HG03571 (cell line): Measurements from ENCODE around the gene SMARCD1.
A peak's percentile ranks its signal among the peaks of the same experiment; 100 is the strongest.

Source experiments
- ATAC-seq: cut with Tn5 transposase; IDR thresholded peaks from one replicate; pipeline ENCODE4 v1.9.1; 2021; ENCODE audit not compliant: unreplicated experiment

SMARCD1 gene

DNA sequence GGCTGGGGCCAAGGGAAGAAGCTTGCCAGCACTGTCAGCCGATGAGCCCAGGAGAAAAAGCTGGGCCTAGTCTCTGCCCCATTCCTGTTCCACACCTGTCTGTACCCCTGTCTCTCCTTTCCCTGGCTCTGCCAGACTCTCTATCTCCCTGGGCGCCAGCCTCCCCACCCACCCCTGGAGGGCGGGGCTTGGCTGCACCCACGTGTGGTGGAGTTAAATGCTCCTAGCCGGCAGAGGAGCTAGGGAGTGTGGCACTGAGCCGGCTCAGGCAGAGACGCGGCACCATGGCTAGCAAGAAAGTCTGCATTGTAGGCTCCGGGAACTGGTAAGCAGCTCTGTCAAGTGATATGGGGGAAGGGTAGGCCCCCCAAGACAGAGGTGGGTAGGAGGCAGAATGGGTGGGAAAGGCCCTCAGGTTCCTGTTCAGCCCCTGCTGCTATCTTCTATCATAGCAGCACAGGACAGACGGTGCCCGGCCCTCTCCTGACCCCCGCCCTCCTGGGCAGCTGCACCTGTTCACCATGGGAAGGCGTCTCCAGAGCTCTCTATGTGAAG, 18.7 kb downstream of the SMARCD1 start, which contains the start of gene GPD1:
TSS of gene GPD1 (plus strand) at position 242 of the 555 bp plus-strand sequence. CDS start at position 285, 43 bp downstream.
- ATAC-seq: no peak

DNA sequence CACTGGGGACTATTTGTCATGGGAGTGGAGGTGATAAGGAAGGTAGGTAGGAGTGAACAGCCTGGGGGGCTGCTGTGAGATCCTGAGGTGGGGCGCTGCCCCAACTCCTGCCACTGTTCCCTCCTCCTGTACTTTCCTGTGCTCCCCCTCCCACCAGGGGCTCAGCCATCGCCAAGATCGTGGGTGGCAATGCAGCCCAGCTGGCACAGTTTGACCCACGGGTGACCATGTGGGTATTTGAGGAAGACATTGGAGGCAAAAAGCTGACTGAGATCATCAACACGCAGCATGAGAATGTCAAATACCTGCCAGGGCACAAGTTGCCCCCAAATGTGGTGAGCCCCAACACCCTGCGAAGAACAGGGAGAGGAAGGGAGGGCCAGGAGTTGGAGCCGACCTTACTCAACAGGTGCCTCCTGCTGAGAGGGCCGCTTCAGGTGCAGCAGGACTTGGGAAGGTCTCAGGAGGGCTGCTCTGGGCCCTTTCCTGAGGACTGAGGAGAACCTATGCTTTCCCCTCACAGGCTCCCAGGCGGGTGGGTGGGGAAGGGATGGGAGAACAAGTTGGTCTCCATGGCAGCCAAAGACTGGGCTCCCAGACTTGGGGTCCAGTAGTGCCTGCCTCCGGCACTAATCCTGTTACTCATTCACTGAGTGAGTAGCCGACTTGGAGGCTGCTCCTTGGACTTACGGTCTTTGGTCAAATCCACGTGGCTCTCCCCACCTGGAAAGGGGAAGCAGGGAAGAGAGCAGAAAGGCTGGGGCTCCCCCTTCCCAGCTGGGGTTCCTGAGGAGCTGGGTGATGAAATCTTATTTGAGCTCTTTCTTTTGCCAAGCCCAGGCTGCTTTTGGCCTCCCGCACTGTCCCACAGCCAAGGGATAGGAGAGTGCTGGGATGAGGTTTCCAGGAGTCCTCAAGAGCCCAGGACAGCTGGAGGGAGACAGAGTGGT, 19.6 kb downstream of the SMARCD1 start:
- no peak for ATAC-seq

- ATAC-seq: no peak
These were observed 20.8 kb downstream of the SMARCD1 start for GRCh38 chr12:50105913-50106450.

DNA sequence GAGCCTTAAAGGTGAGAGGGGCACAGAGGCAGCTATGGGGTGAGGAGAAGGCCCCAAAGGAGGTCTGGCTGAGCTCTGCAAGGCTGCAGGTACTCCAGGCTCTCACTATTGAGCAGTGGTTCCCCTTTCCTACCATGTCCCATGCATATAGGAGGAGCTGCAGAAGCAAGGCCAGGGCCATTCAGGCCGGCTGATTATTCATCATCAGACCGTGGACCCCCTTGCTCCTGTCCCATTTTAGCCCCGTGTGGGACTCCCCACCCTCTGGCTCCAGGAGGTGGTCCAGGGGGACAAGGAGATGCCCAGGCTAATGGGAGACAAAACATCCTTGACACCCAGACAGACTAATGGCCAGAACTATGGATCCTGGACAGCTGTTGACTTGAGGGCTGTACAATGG, 21.8 kb downstream of the SMARCD1 start:
- no peak for ATAC-seq

GRCh38 chr12:50107416-50108268, 22.5 kb downstream of the SMARCD1 start:
- no peak for ATAC-seq

DNA sequence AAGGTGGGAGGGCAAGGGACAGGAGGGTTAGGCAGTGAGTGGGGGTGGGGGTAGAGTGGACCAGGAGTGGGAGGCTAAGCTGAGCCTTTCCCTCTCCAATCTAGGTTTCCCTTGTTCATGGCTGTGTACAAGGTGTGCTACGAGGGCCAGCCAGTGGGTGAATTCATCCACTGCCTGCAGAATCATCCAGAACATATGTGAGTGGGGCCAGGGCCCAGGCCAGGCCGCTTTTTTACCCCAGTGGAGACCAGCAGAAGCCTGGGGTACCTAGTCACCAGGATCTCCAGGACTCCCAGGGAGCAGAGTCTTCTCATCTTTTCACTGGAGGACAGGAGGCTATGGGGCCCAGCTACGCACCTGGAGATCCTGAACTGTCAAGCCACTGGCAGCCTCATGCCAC, 24.2 kb downstream of the SMARCD1 start:
- no peak for ATAC-seq

DNA sequence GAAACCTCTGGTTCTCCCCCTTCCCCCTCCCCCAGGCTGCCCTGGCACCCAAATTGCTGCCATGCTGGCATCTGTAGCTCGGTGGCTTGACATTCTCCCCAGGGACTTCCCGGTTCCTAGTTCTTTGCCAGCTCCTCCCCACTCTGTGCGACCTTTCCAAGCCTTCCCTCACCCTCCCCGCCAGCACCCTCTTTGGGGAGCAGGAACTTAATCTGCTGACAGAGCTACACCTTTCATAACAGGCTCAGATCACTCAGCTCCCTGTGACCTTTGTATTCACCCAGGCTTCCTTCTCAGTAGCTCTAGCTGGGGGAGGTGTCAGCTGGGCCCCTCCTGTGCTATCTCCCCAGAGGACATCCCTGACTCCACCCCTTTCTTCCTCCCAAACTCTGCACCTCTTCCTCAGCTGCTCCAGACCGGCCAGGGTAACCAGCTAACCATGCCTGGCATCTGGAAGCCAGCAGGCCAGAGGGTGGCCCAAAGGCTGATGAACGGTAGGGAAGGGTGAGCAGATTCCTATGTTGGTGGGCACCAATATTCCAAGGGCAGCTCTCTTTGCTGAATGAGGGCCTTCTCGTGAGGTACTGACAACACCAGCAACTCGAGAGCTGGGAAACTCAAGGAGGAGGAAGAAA, 25.1 kb downstream of the SMARCD1 start:
- ATAC-seq: no peak

GRCh38 chr12:50110762-50111351, 25.7 kb downstream of the SMARCD1 start:
- no peak for ATAC-seq

GRCh38 chr12:50111395-50111692, 26.2 kb downstream of the SMARCD1 start:
- ATAC-seq: peak; percentile 0

- ATAC-seq: peak; percentile 74
These were observed 26.7 kb downstream of the SMARCD1 start, which contains the start of gene COX14 for GRCh38 chr12:50111693-50112455. Gene COX14 (plus strand): TSS chr12:50112236. CDS start chr12:50120044, 7,808 bp downstream.

GRCh38 chr12:50112456-50113218, 27.5 kb downstream of the SMARCD1 start:
- no peak for ATAC-seq

DNA sequence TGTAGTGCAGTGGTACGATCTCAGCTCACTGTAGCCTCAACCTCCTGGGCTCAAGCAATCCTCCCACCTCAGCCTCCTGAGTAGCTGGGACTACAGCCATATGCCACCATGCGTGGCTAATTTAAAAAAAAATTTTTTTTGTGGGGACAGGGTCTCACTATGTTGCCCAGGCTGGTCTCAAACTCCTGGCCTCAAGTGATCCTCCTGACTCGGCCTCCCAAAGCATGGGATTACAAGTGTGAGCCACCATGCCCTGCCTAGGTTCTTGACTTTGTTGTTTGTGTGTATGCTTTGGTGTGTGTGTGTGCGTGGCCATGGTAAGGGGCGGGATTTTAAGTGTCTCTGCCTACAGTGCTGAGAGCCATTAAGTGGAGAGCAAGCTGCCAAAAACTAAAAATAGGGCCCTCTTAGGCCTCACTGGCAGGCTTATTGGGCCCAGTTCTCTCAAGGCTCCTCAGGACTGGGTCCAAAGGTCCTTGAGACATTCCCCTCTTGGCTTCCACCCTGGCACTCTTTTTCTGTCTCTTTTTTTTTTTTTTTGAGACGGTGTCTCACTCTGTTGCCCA, 32.0 kb downstream of the SMARCD1 start:
- no peak for ATAC-seq

GRCh38 chr12:50119387-50119786, 34.2 kb downstream of the SMARCD1 start:
- no peak for ATAC-seq

DNA sequence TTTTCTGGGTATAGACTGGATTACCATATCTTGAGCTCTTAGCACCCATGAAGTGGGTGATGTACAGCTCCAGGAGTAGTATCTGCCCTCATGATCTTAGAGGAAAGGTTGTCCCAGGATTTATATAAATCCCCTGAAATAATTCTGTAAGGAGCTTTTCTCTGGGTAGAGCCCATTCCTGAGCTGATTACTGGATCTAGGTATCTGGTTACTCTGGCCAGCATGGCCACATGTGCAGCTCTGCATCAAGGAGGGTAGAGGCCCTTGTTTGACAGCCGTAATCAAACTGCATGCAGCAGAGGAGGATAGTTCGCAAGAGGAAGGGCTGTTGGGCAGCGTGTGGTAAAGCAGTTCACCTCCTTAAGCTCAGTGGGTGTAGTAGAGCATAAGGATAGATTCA, 35.4 kb downstream of the SMARCD1 start:
- no peak for ATAC-seq

GRCh38 chr12:50120953-50121352, 35.8 kb downstream of the SMARCD1 start:
- no peak for ATAC-seq

GRCh38 chr12:50121641-50122040, 36.5 kb downstream of the SMARCD1 start:
- ATAC-seq: no peak

DNA sequence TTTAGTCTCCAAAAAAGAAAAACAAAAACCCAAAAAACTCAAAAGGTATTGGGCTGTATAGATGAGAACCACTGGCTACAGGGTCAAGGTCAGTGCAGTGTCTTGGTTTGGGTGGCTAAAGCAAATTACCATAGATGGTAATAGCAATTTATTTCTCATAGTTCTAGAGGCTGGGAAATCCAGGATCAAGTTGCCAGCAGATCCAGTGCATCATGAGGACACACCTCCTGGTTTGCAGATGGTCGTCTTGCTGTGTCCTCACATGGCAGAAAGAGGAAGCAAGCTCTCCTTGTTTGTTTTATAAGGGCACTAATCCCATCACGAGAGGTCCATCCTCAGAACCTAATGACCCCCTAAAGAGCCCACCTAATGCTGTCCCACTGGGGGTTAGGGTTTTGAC, 38.1 kb downstream of the SMARCD1 start:
- no peak for ATAC-seq

- ATAC-seq: no peak
These were observed 42.4 kb downstream of the SMARCD1 start for GRCh38 chr12:50127546-50127945.

DNA sequence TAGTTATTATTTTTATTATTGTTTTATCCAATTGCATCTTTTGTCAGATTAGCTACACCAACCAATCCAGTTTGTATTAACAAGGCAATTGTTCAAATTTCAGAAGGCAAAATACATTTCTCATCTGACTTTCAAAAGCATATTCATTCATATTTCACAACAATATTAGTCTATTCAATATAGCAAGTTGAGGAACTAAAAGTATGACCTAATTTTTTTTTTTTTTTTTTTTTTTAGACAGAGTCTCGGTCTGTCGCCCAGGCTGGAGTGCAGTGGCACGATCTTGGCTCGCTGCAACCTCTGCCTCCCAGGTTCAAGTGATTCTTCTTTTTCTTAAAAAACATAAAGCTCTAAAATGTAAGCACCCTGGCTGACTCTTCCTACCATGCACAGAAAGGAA, 44.1 kb downstream of the SMARCD1 start:
- no peak for ATAC-seq
